H1 (cell line): Measurements from ENCODE around the gene ZNF28. TPM values are rescaled to one million over a fixed set of nuclear protein-coding genes. Genes with fewer than 3 reads are reported as not detected.
"Not testable (repeated sequence)": the region's sequence is repeated elsewhere in the genome, so short reads cannot be mapped to it uniquely, and the experiment has no call there.

Experiments
- CTCF ChIA-PET: fragments of 300-600 bp; sonication (Branson Sonifier 250); formaldehyde crosslinking; loops from one replicate; lab custom pipeline; 2021; ENCODE audit not compliant: partially characterized antibody; lab: Charles Lee
- POLR2A ChIA-PET: fragments of 300-600 bp; sonication (Branson Sonifier 250); formaldehyde crosslinking; loops from one replicate; lab custom pipeline; 2021; ENCODE audit warnings: inconsistent platforms; ENCODE audit not compliant: partially characterized antibody; lab: Charles Lee
- DNase-seq, 2 experiments: peaks; one replicate each; pipeline versions ENCODE4 v3.0.0 to v3.0.0-alpha.2; 2010 to 2022; ENCODE audit warnings: low spot score in 2 of 2, low read depth in 1 of 2, mixed read lengths in 1 of 2
- FAIRE-seq: peaks from 2 replicates; lab custom pipeline; 2011; peaks lifted over from hg19 to GRCh38; lab: Jason Lieb, UNC
- H2AFZ ChIP-seq: 2 replicates; pipeline ENCODE4 v1.8.1; 2012; ENCODE audit warnings: low read length, inconsistent platforms
- H2AK5ac ChIP-seq: 2 replicates; pipeline ENCODE4 v1.6.1; 2013; ENCODE audit warnings: low read depth, low read length
- H2BK120ac ChIP-seq: replicated peaks from 2 replicates; pipeline ENCODE3; 2013; ENCODE audit warnings: low read depth, low read length, inconsistent platforms
- H2BK12ac ChIP-seq: 2 replicates; pipeline ENCODE4 v1.6.1; 2013; ENCODE audit warnings: low read depth, low read length
- H2BK15ac ChIP-seq: 2 replicates; pipeline ENCODE4 v1.6.1; 2013; ENCODE audit warnings: low read length
- H2BK20ac ChIP-seq: 2 replicates; pipeline ENCODE4 v1.6.1; 2013; ENCODE audit warnings: low read length
- H2BK5ac ChIP-seq: 2 replicates; pipeline ENCODE4 v1.6.1; 2013; ENCODE audit warnings: low read depth, low read length
- H3K14ac ChIP-seq: 2 replicates; pipeline ENCODE4 v1.6.1; 2013; ENCODE audit warnings: inconsistent platforms; ENCODE audit not compliant: insufficient read length
- H3K18ac ChIP-seq: 2 replicates; pipeline ENCODE4 v1.6.1; 2013; ENCODE audit warnings: low read length; ENCODE audit errors: extremely low read depth
- H3K23ac ChIP-seq: 2 replicates; pipeline ENCODE4 v1.6.1; 2013; ENCODE audit warnings: inconsistent platforms; ENCODE audit not compliant: insufficient read length
- H3K23me2 ChIP-seq: 2 replicates; pipeline ENCODE4 v1.6.1; 2013; ENCODE audit warnings: low read depth, low read length
- H3K27ac ChIP-seq: 2 replicates; pipeline ENCODE4 v1.6.1; 2011; ENCODE audit warnings: low read depth, low read length, inconsistent platforms
- H3K27me3 ChIP-seq, 4 experiments: replicated peaks in 1 of 4; 1 replicate in 1 of 4; 2 replicates in 3 of 4; pipeline versions ENCODE4 v1.6.1 to v1.8.1; 2011 to 2013; ENCODE audit warnings: low read length in 3 of 4, mild to moderate bottlenecking in 3 of 4, inconsistent platforms in 2 of 4, mixed read lengths in 2 of 4, moderate library complexity in 1 of 4; ENCODE audit not compliant: control insufficient read depth in 3 of 4, insufficient read depth in 3 of 4; ENCODE audit errors: extremely low read depth in 1 of 4
- H3K36me3 ChIP-seq, 4 experiments: 2 replicates each; pipeline versions ENCODE4 v1.6.1 to v1.8.1; 2011 to 2013; ENCODE audit warnings: mild to moderate bottlenecking in 4 of 4, low read length in 3 of 4, moderate library complexity in 2 of 4, control low read depth in 1 of 4, inconsistent platforms in 1 of 4; ENCODE audit not compliant: insufficient read depth in 4 of 4, control insufficient read depth in 2 of 4
- H3K4ac ChIP-seq: replicated peaks from 2 replicates; pipeline ENCODE3; 2013; ENCODE audit warnings: low read length, low read depth, mixed read lengths, inconsistent platforms; ENCODE audit not compliant: insufficient read length
- H3K4me1 ChIP-seq, 4 experiments: replicated peaks in 1 of 4; 1 replicate in 1 of 4; 2 replicates in 3 of 4; pipeline versions ENCODE4 v1.6.1 to v1.8.1; 2011 to 2013; ENCODE audit warnings: low read length in 3 of 4, inconsistent platforms in 2 of 4, mixed read lengths in 1 of 4; ENCODE audit not compliant: insufficient read depth in 4 of 4, control insufficient read depth in 3 of 4
- H3K4me2 ChIP-seq, 2 experiments: 2 replicates each; pipeline versions ENCODE4 v1.6.1 to v1.8.1; 2011 to 2013; ENCODE audit warnings: low read depth in 2 of 2, low read length in 2 of 2, control low read depth in 1 of 2, inconsistent platforms in 1 of 2, mild to moderate bottlenecking in 1 of 2; ENCODE audit not compliant: insufficient read depth in 1 of 2
- H3K4me3 ChIP-seq, 4 experiments: fragments of 200-600, 300-600 bp in 1 of 4; sonication (generic), shearing (Covaris generic), sonication (Bioruptor Twin) in 1 of 4; 2 replicates each; pipeline versions ENCODE4 v1.5.1 to v1.8.1; 2011 to 2016; ENCODE audit warnings: low read length in 4 of 4, low read depth in 3 of 4, control low read depth in 2 of 4, inconsistent platforms in 2 of 4, mild to moderate bottlenecking in 2 of 4, mixed read lengths in 1 of 4, moderate library complexity in 1 of 4; ENCODE audit not compliant: insufficient read depth in 2 of 4; ENCODE audit errors: extremely low read depth in 1 of 4
- H3K56ac ChIP-seq: replicated peaks from 2 replicates; pipeline ENCODE3; 2013; ENCODE audit warnings: low read depth, mild to moderate bottlenecking, mixed read lengths, low read length, inconsistent platforms; ENCODE audit not compliant: insufficient read length
- H3K79me1 ChIP-seq: 2 replicates; pipeline ENCODE4 v1.6.1; 2013; ENCODE audit warnings: low read depth, low read length, control low read depth
- H3K79me2 ChIP-seq, 2 experiments: 2 replicates each; pipeline versions ENCODE4 v1.6.1 to v1.8.1; 2012 to 2013; ENCODE audit warnings: low read length in 2 of 2, mild to moderate bottlenecking in 2 of 2, inconsistent platforms in 1 of 2; ENCODE audit not compliant: insufficient read depth in 2 of 2, control insufficient read depth in 1 of 2
- H3K9ac ChIP-seq, 4 experiments: replicated peaks in 1 of 4; 1 replicate in 1 of 4; 2 replicates in 3 of 4; pipeline versions ENCODE4 v1.6.1 to v1.8.1; 2011 to 2013; ENCODE audit warnings: low read depth in 3 of 4, low read length in 3 of 4, control low read depth in 2 of 4, mild to moderate bottlenecking in 2 of 4, moderate library complexity in 2 of 4, inconsistent platforms in 1 of 4; ENCODE audit errors: extremely low read depth in 1 of 4
- H3K9me3 ChIP-seq, 2 experiments: 2 replicates each; pipeline versions ENCODE4 v1.6.1 to v1.8.1; 2012 to 2013; ENCODE audit warnings: mild to moderate bottlenecking in 2 of 2, moderate library complexity in 2 of 2, control low read depth in 1 of 2, inconsistent platforms in 1 of 2, low read depth in 1 of 2, low read length in 1 of 2, mixed read lengths in 1 of 2; ENCODE audit not compliant: insufficient read depth in 2 of 2
- H4K20me1 ChIP-seq, 2 experiments: replicated peaks in 1 of 2; 2 replicates each; pipeline versions ENCODE3 to v1.8.1; 2011 to 2013; ENCODE audit warnings: inconsistent platforms in 2 of 2, low read length in 2 of 2, mild to moderate bottlenecking in 1 of 2; ENCODE audit not compliant: insufficient read depth in 2 of 2, control insufficient read depth in 1 of 2
- H4K5ac ChIP-seq: 2 replicates; pipeline ENCODE4 v1.6.1; 2013; ENCODE audit warnings: low read length, low read depth, mixed read lengths, inconsistent platforms; ENCODE audit not compliant: insufficient read length
- H4K8ac ChIP-seq: 2 replicates; pipeline ENCODE4 v1.8.0; 2013; ENCODE audit warnings: mild to moderate bottlenecking, moderate library complexity, low read length, inconsistent platforms; ENCODE audit not compliant: insufficient read depth; ENCODE audit errors: extremely low read depth
- H4K91ac ChIP-seq: replicated peaks from 2 replicates; pipeline ENCODE3; 2013; ENCODE audit warnings: low read length, mixed read lengths, inconsistent platforms; ENCODE audit not compliant: insufficient read length
- WGBS, 2 experiments: shearing (Covaris generic) in 1 of 2; methylation state at CpG; one replicate each; pipeline versions ENCODE4 v1.1.6 to v1.1.7; 2013 to 2015; ENCODE audit warnings: low lambda C conversion rate in 2 of 2, mixed read lengths in 2 of 2, inconsistent platforms in 1 of 2, low coverage in 1 of 2, missing lambda C conversion rate in 1 of 2; ENCODE audit not compliant: insufficient replicate concordance in 2 of 2, insufficient coverage in 1 of 2, insufficient read length in 1 of 2; ENCODE audit errors: extremely low coverage in 1 of 2, missing lambda C conversion rate in 1 of 2; 5-methylcytosine and 5-hydroxymethylcytosine counted together
- polyA plus RNA-seq, 7 experiments: library from polyadenylated mRNA; depleted of rRNA in 3 of 7; stranded (reverse) in 5 of 7; unstranded in 2 of 7; fragments of >200 nt in 5 of 7; fragments of 200-250 nt in 2 of 7; gene quantifications; 1 replicate in 5 of 7; 2 replicates in 1 of 7; 4 replicates in 1 of 7; pipeline versions ENCODE4 v1.2.1 to v1.2.3, GENCODE V29; 2011 to 2013; ENCODE audit warnings: missing spikeins in 2 of 7, mixed read lengths in 2 of 7
- total RNA-seq: library from RNA; stranded (reverse); fragmentation: NEBNext Ultra II Directional; extraction: Animal tissue kit (Norgen Biotek cat#: 25700); gene quantifications from 2 replicates; pipeline ENCODE4 v1.2.1, GENCODE V29; 2021

Gene ZNF28
- total and polyA plus RNA-seq, 2 of the 8 experiments (the other 6 are each of a cell fraction or from before 2014, with no cell fraction given), result 7.3 to 23.0 TPM

- H4K91ac ChIP-seq, H2BK12ac ChIP-seq, H2BK20ac ChIP-seq, H4K5ac ChIP-seq, H4K20me1 ChIP-seq, H3K36me3 ChIP-seq, H3K27me3 ChIP-seq, H2AK5ac ChIP-seq, H3K14ac ChIP-seq, CTCF ChIA-PET, H3K27ac ChIP-seq, H3K23ac ChIP-seq, H3K79me2 ChIP-seq, H2BK15ac ChIP-seq, H4K8ac ChIP-seq, H3K79me1 ChIP-seq, H3K18ac ChIP-seq, H3K4ac ChIP-seq, H3K9me3 ChIP-seq, H3K4me1 ChIP-seq, DNase-seq, POLR2A ChIA-PET, H3K56ac ChIP-seq, H2BK5ac ChIP-seq, FAIRE-seq, H3K23me2 ChIP-seq, H2BK120ac ChIP-seq: not testable (repeated sequence)
- H3K4me2 ChIP-seq, result peak overlapping the region; percentile 58 to 87
- peak overlapping the region in 2 of 4 experiments; percentile 43 to 54; a peak in 4 of 7 replicates for H3K9ac ChIP-seq
- peak overlapping the region; percentile 75 to 86 (median 78) for H3K4me3 ChIP-seq
- peak overlapping the region; percentile 92 for H2AFZ ChIP-seq
- WGBS, 2 experiments, result 5% methylated on average over 13 of the region's 31 CpGs; no CpG with 5 or more reads in 1 of the 2 experiments
Measured at GRCh38 chr19:52856540-52857377, 35.3 kb upstream of the ZNF28 start.
